ENCODE data around the gene CELF1. TPM values are rescaled to one million over a fixed set of nuclear protein-coding genes. Genes with fewer than 3 reads are reported as not detected.

The CELF1 gene
- polyA plus RNA-seq, 1 donor: 136 TPM

- DNase-seq: no peak
These were observed 43.8 kb downstream of the CELF1 start for GRCh38 chr11:47509077-47509536.

GRCh38 chr11:47508240-47508957 is 44.5 kb downstream of the CELF1 start:
- DNase-seq: no peak

- DNase-seq: no peak
These were observed 45.2 kb downstream of the CELF1 start for GRCh38 chr11:47507563-47508239.

- no peak for DNase-seq
These were observed 46.0 kb downstream of the CELF1 start for GRCh38 chr11:47506795-47507562.

GRCh38 chr11:47506373-47506772 is 46.6 kb downstream of the CELF1 start:
- no peak for DNase-seq

- DNase-seq: no peak
These were observed 48.0 kb downstream of the CELF1 start for GRCh38 chr11:47504910-47505309.

GRCh38 chr11:47503227-47503626 is 49.7 kb downstream of the CELF1 start:
- no peak for DNase-seq

GRCh38 chr11:47502767-47503166 is 50.2 kb downstream of the CELF1 start:
- DNase-seq: no peak

- DNase-seq: no peak
These were observed 51.8 kb downstream of the CELF1 start for GRCh38 chr11:47501101-47501500.

GRCh38 chr11:47500121-47500520 is 52.8 kb downstream of the CELF1 start:
- no peak for DNase-seq

GRCh38 chr11:47499614-47500013 is 53.3 kb downstream of the CELF1 start:
- no peak for DNase-seq

- no peak for DNase-seq
These were observed 53.8 kb downstream of the CELF1 start for GRCh38 chr11:47499161-47499560.

GRCh38 chr11:47498584-47499152 is 54.3 kb downstream of the CELF1 start:
- no peak for DNase-seq

- DNase-seq: no peak
These were observed 54.8 kb downstream of the CELF1 start for GRCh38 chr11:47498149-47498548.

- DNase-seq: no peak
These were observed 56.1 kb downstream of the CELF1 start for GRCh38 chr11:47496808-47497207.

- DNase-seq: no peak
These were observed 57.1 kb downstream of the CELF1 start for GRCh38 chr11:47495856-47496217.

GRCh38 chr11:47495011-47495855 is 57.7 kb downstream of the CELF1 start:
- DNase-seq: no peak

- DNase-seq: no peak
These were observed 63.6 kb downstream of the CELF1 start for GRCh38 chr11:47489395-47489755.

- no peak for DNase-seq
These were observed 64.1 kb downstream of the CELF1 start for GRCh38 chr11:47488674-47489394.

- no peak for DNase-seq
These were observed 64.8 kb downstream of the CELF1 start for GRCh38 chr11:47488111-47488510.

- no peak for DNase-seq
These were observed 65.5 kb downstream of the CELF1 start for GRCh38 chr11:47487421-47487820.

Measured in left kidney (tissue), 2 donors.